HCT116 (cell line): ENCODE measurements around the gene CELF2. TPM values are rescaled to one million over a fixed set of nuclear protein-coding genes. Genes with fewer than 3 reads are reported as not detected.

Experiments
- ATAC-seq: fragments of 200-7000 bp; cut with Tn5 transposase; 2 replicates; pipeline ENCODE4 v1.9.1; 2020; ENCODE audit warnings: mild to moderate bottlenecking, moderate library complexity
- BruUV-seq: library from RNA; stranded (reverse); fragments of 400-500 nt; replicated peaks from 2 replicates; lab custom pipeline; 2021; lab: Mats Ljungman, UMichigan
- CTCF ChIA-PET: fragments of 300-600 bp; sonication (Branson Sonifier 250); formaldehyde crosslinking; loops from one replicate; lab custom pipeline; 2021; ENCODE audit warnings: antibody characterized with exemption; lab: Charles Lee
- POLR2A ChIA-PET: fragments of 300-600, 350-600 bp; sonication (Branson Sonifier 250); formaldehyde crosslinking; loops from one replicate; lab custom pipeline; 2021; ENCODE audit warnings: antibody characterized with exemption; lab: Charles Lee
- RAD21 ChIA-PET, 2 experiments: fragments of 300-600 bp; sonication (Branson Sonifier 250); formaldehyde crosslinking; loops; one replicate each; lab custom pipeline; 2023; ENCODE audit warnings: low total read pairs in 2 of 2; ENCODE audit not compliant: uncharacterized antibody in 2 of 2, unreplicated experiment in 2 of 2, low non-redundant PET in 1 of 2; lab: Charles Lee
- DNase-seq: peaks from one replicate; pipeline ENCODE4 v3.0.0-alpha.2; 2010; ENCODE audit warnings: low read depth, low spot score
- H2AFZ ChIP-seq: fragments of 200-600 bp; shearing (Covaris generic), sonication (generic); 2 replicates; pipeline ENCODE4 v1.6.1; 2017; ENCODE audit warnings: low read depth, mixed run types, mixed read lengths, antibody characterized with exemption, low read length; ENCODE audit not compliant: poor library complexity, severe bottlenecking
- H3K27ac ChIP-seq: 2 replicates; pipeline ENCODE4 v1.5.1; 2012; ENCODE audit warnings: low read depth, low read length
- H3K27me3 ChIP-seq: fragments of 200-600 bp; sonication (generic); 2 replicates; pipeline ENCODE4 v1.6.1; 2016; ENCODE audit warnings: mixed run types, low read length, mixed read lengths; ENCODE audit not compliant: insufficient read depth
- H3K36me3 ChIP-seq, 2 experiments: fragments of 200-500 bp in 1 of 2; fragments of 200-600 bp in 1 of 2; sonication (Bioruptor generic) in 1 of 2; sonication (generic) in 1 of 2; 2 replicates each; pipeline versions ENCODE4 v1.5.1 to v1.6.1; 2014 to 2016; ENCODE audit warnings: low read length in 2 of 2, inconsistent platforms in 1 of 2, mixed read lengths in 1 of 2, mixed run types in 1 of 2; ENCODE audit not compliant: insufficient read depth in 2 of 2, control insufficient read depth in 1 of 2
- H3K4me1 ChIP-seq, 2 experiments: fragments of 200-600 bp in 1 of 2; sonication (generic) in 1 of 2; 2 replicates each; pipeline versions ENCODE4 v1.5.1 to v1.6.1; 2012 to 2017; ENCODE audit warnings: low read length in 2 of 2, inconsistent platforms in 1 of 2, mild to moderate bottlenecking in 1 of 2, mixed read lengths in 1 of 2, mixed run types in 1 of 2, moderate library complexity in 1 of 2; ENCODE audit not compliant: insufficient read depth in 2 of 2, control insufficient read depth in 1 of 2
- H3K4me2 ChIP-seq: fragments of 200-600 bp; sonication (generic); 2 replicates; pipeline ENCODE4 v1.6.1; 2017; ENCODE audit warnings: mixed run types, low read length, mixed read lengths
- H3K4me3 ChIP-seq, 2 experiments: fragments of 200-600 bp in 1 of 2; sonication (generic) in 1 of 2; replicated peaks in 1 of 2; 2 replicates each; pipeline ENCODE4 v1.5.1; 2011 to 2016; ENCODE audit warnings: low read length in 2 of 2, control low read depth in 1 of 2, low read depth in 1 of 2, mild to moderate bottlenecking in 1 of 2, mixed read lengths in 1 of 2, mixed run types in 1 of 2
- H3K79me2 ChIP-seq: fragments of 200-600 bp; sonication (generic); 2 replicates; pipeline ENCODE4 v1.6.1; 2017; ENCODE audit warnings: mild to moderate bottlenecking, mixed run types, low read length, moderate library complexity, mixed read lengths; ENCODE audit not compliant: insufficient read depth
- H3K9ac ChIP-seq: fragments of 200-600 bp; sonication (generic); 2 replicates; pipeline ENCODE4 v1.6.1; 2016; ENCODE audit warnings: low read length, mixed read lengths
- H3K9me2 ChIP-seq: fragments of 200-600 bp; sonication (generic), shearing (Covaris generic); 2 replicates; pipeline ENCODE4 v1.6.1; 2017; ENCODE audit warnings: mixed run types, mild to moderate bottlenecking, moderate library complexity; ENCODE audit not compliant: insufficient read depth
- H3K9me3 ChIP-seq, 2 experiments: fragments of 200-500 bp in 1 of 2; fragments of 200-600 bp in 1 of 2; sonication (Bioruptor generic) in 1 of 2; sonication (generic) in 1 of 2; 2 replicates each; pipeline ENCODE4 v1.6.1; 2014 to 2017; ENCODE audit warnings: low read length in 2 of 2, mixed read lengths in 2 of 2, inconsistent platforms in 1 of 2, low read depth in 1 of 2, mild to moderate bottlenecking in 1 of 2, mixed run types in 1 of 2, moderate library complexity in 1 of 2; ENCODE audit not compliant: control insufficient read depth in 1 of 2, insufficient read depth in 1 of 2
- H4K20me1 ChIP-seq: fragments of 200-600 bp; sonication (generic), shearing (Covaris generic); 2 replicates; pipeline ENCODE4 v1.6.1; 2017; ENCODE audit warnings: mixed run types, mild to moderate bottlenecking, moderate library complexity; ENCODE audit not compliant: insufficient read depth
- CBX3 ChIP-seq: IDR thresholded peaks from 2 replicates; pipeline ENCODE4 v1.6.1; 2012; ENCODE audit warnings: low read depth
- ELF1 ChIP-seq: IDR thresholded peaks from 2 replicates; pipeline ENCODE4 v1.6.1; 2012; ENCODE audit warnings: low read depth, borderline replicate concordance
- EZH2 ChIP-seq: fragments of 200-600 bp; sonication (generic); IDR thresholded peaks from 2 replicates; pipeline ENCODE4 v1.6.1; 2017; ENCODE audit warnings: antibody characterized with exemption, mixed run types
- EZH2phosphoT487 ChIP-seq: fragments of 200-600 bp; IDR thresholded peaks from 2 replicates; pipeline ENCODE4 v1.6.1; 2018; ENCODE audit warnings: antibody characterized with exemption, borderline replicate concordance
- MAX ChIP-seq: IDR thresholded peaks from 2 replicates; pipeline ENCODE4 v1.6.1; 2012
- POLR2A ChIP-seq: IDR thresholded peaks from 2 replicates; pipeline ENCODE4 v1.7.0; 2011; ENCODE audit warnings: borderline replicate concordance; ENCODE audit not compliant: insufficient read depth, insufficient read length; ENCODE audit errors: extremely low read depth
- SP1 ChIP-seq: IDR thresholded peaks from 2 replicates; pipeline ENCODE4 v1.6.1; 2012; ENCODE audit warnings: low read depth
- SRF ChIP-seq: IDR thresholded peaks from 2 replicates; pipeline ENCODE4 v1.6.1; 2012; ENCODE audit warnings: low read depth
- ZFX ChIP-seq: fragments of 450-650 bp; IDR thresholded peaks from 2 replicates; pipeline ENCODE4 v1.6.1; 2017
- ZNF274 ChIP-seq: fragments of 200-500 bp; sonication (Bioruptor generic); IDR thresholded peaks from 2 replicates; pipeline ENCODE4 v1.6.1; 2014; ENCODE audit warnings: mild to moderate bottlenecking, low read depth, low read length, inconsistent platforms
- intact Hi-C: fragments of 100-400 bp; cut with micrococcal nuclease; formaldehyde crosslinking; loops from 2 replicates; pipeline ENCODE4 v1.10.0; 2022
- total RNA-seq: library from RNA; stranded (reverse); gene quantifications from one replicate; pipeline ENCODE4 v1.2.1, GENCODE V29; 2021; ENCODE audit not compliant: unreplicated experiment
- TF ChIP-seq, protein P1 (sequence below): IDR thresholded peaks from 2 replicates; pipeline ENCODE4 v1.6.1; 2011; ENCODE audit warnings: mild to moderate bottlenecking, low read length, moderate library complexity; ENCODE audit not compliant: insufficient replicate concordance; ENCODE audit errors: extremely low read depth
- TF ChIP-seq, protein P2 (sequence below): IDR thresholded peaks from 2 replicates; pipeline ENCODE4 v1.6.1; 2012; ENCODE audit warnings: low read depth

The CELF2 gene
- total RNA-seq, 1 experiment from 2014 or later: 0.66 TPM

- no peak overlapping the region for H3K4me2 ChIP-seq
- no peaks in the 10 kb centered on the region for H3K9me2 ChIP-seq
- POLR2A ChIA-PET: no interaction called here
- H2AFZ ChIP-seq: no peak overlapping the region
- no TSS peak for BruUV-seq
- intact Hi-C loops: no loop called here
- RAD21 ChIA-PET: no interaction called here
- no peaks in the 10 kb centered on the region for H3K79me2 ChIP-seq
- no peak overlapping the region for H3K4me3 ChIP-seq
- no peaks in the 10 kb centered on the region for H4K20me1 ChIP-seq
- no peaks in the 10 kb centered on the region for H3K27me3 ChIP-seq
- ATAC-seq: no peak
- TF ChIP-seq, protein P1, sequence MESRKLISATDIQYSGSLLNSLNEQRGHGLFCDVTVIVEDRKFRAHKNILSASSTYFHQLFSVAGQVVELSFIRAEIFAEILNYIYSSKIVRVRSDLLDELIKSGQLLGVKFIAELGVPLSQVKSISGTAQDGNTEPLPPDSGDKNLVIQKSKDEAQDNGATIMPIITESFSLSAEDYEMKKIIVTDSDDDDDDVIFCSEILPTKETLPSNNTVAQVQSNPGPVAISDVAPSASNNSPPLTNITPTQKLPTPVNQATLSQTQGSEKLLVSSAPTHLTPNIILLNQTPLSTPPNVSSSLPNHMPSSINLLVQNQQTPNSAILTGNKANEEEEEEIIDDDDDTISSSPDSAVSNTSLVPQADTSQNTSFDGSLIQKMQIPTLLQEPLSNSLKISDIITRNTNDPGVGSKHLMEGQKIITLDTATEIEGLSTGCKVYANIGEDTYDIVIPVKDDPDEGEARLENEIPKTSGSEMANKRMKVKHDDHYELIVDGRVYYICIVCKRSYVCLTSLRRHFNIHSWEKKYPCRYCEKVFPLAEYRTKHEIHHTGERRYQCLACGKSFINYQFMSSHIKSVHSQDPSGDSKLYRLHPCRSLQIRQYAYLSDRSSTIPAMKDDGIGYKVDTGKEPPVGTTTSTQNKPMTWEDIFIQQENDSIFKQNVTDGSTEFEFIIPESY: no peak
- TF ChIP-seq EZH2phosphoT487 (no peak), ELF1 (no peak), SP1 (no peak), SRF (no peak), POLR2A (no peak), EZH2 (no peak), ZFX (no peak), MAX (no peak), ZNF274 (no peak), CBX3 (no peak)
- TF ChIP-seq, protein P2, sequence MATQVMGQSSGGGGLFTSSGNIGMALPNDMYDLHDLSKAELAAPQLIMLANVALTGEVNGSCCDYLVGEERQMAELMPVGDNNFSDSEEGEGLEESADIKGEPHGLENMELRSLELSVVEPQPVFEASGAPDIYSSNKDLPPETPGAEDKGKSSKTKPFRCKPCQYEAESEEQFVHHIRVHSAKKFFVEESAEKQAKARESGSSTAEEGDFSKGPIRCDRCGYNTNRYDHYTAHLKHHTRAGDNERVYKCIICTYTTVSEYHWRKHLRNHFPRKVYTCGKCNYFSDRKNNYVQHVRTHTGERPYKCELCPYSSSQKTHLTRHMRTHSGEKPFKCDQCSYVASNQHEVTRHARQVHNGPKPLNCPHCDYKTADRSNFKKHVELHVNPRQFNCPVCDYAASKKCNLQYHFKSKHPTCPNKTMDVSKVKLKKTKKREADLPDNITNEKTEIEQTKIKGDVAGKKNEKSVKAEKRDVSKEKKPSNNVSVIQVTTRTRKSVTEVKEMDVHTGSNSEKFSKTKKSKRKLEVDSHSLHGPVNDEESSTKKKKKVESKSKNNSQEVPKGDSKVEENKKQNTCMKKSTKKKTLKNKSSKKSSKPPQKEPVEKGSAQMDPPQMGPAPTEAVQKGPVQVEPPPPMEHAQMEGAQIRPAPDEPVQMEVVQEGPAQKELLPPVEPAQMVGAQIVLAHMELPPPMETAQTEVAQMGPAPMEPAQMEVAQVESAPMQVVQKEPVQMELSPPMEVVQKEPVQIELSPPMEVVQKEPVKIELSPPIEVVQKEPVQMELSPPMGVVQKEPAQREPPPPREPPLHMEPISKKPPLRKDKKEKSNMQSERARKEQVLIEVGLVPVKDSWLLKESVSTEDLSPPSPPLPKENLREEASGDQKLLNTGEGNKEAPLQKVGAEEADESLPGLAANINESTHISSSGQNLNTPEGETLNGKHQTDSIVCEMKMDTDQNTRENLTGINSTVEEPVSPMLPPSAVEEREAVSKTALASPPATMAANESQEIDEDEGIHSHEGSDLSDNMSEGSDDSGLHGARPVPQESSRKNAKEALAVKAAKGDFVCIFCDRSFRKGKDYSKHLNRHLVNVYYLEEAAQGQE: no peak
- H3K9me3 ChIP-seq: no peaks in the 10 kb centered on the region
- DNase-seq: no peak
- no peak overlapping the region for H3K9ac ChIP-seq
- no peaks in the 10 kb centered on the region for H3K4me1 ChIP-seq
- no peaks in the 10 kb centered on the region for H3K36me3 ChIP-seq
- CTCF ChIA-PET: no interaction called here
- no peak overlapping the region for H3K27ac ChIP-seq
These were observed 196.7 kb downstream of the CELF2 start for GRCh38 chr10:11214407-11214806.
